ENCODE data around the gene MAPK8IP2. TPM values are rescaled to one million over a fixed set of nuclear protein-coding genes. Genes with fewer than 3 reads are reported as not detected.
"Not testable (repeated sequence)": the region's sequence is repeated elsewhere in the genome, so short reads cannot be mapped to it uniquely, and the experiment has no call there.

The MAPK8IP2 gene
- total and polyA plus RNA-seq, 2 donors from 2014 or later, result 1.0 to 1.1 TPM

DNA sequence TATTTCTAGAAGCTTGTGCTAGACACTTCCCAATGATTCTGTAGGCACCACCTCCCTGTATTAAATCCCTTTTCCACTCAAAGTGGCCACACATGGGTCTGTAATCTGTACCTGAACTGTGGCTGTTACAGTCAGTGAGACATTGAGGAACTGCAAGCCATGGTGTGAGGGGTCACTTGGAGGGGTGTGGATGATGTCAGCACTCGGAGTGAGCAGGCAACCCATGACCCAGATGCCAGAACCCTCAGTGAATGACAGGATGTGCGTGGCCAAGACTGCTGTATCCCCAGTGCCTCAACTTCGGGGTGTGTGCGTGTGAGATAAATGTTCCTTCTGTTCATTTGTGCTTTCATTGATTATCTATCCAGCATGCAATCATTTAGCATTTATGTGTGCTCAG, 57.3 kb downstream of the MAPK8IP2 start:
- peaks cover 0 to 7% (median 7%) of the 10 kb centered on the region in 3 donors for H3K4me1 ChIP-seq (ENCODE audit: control insufficient read depth in 2 of 3, insufficient read depth in 2 of 3, low read depth in 1 of 3, low read length in 3 of 3)
- intact Hi-C loops (cut with DNase I), result no loop called here
- no peaks in the 10 kb centered on the region for H3K36me3 ChIP-seq (ENCODE audit: control insufficient read depth in 2 of 3, insufficient read depth in 3 of 3, low read length in 3 of 3)
- TF ChIP-seq, protein P1, sequence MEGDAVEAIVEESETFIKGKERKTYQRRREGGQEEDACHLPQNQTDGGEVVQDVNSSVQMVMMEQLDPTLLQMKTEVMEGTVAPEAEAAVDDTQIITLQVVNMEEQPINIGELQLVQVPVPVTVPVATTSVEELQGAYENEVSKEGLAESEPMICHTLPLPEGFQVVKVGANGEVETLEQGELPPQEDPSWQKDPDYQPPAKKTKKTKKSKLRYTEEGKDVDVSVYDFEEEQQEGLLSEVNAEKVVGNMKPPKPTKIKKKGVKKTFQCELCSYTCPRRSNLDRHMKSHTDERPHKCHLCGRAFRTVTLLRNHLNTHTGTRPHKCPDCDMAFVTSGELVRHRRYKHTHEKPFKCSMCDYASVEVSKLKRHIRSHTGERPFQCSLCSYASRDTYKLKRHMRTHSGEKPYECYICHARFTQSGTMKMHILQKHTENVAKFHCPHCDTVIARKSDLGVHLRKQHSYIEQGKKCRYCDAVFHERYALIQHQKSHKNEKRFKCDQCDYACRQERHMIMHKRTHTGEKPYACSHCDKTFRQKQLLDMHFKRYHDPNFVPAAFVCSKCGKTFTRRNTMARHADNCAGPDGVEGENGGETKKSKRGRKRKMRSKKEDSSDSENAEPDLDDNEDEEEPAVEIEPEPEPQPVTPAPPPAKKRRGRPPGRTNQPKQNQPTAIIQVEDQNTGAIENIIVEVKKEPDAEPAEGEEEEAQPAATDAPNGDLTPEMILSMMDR (IDR thresholded peaks at IDR 0.05; ENCODE audit: borderline replicate concordance, extremely low read depth, insufficient read depth), result no peak
- H3K27ac ChIP-seq (ENCODE audit: low read depth in 2 of 2, low read length in 2 of 2), result no peak overlapping the region
- H3K4me3 ChIP-seq (ENCODE audit: low read length in 3 of 3), result no peak overlapping the region
- H3K27me3 ChIP-seq (ENCODE audit: control insufficient read depth, insufficient read depth, low read length), result no peaks in the 10 kb centered on the region
- FAIRE-seq (no peak), DNase-seq (no peak)
- H3K9me3 ChIP-seq (ENCODE audit: control insufficient read depth in 2 of 3, insufficient read depth in 1 of 3, low read length in 3 of 3), result no peaks in the 10 kb centered on the region
- no peak overlapping the region for H3K9ac ChIP-seq (ENCODE audit: low read length in 3 of 3)

DNA sequence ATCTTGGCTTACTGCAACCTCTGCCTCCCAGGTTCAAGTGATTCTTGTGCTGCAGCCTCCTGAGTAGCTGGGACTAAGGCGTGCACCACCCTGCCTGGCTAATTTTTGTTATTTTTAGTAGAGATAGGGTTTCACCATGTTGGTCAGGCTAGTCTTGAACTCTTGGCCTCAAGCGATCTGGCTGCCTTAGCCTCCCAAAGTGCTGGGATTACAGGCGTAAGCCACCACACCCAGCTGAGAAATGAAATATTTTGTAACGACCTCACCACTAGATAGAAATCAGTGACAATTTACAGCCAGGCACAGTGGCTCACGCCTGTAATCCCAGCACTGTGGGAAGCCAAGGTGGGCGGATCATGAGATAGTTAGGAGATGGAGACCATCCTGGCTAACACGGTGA, 59.1 kb downstream of the MAPK8IP2 start:
- H3K9ac ChIP-seq (ENCODE audit: low read length in 3 of 3); H3K4me3 ChIP-seq (ENCODE audit: low read length in 3 of 3); H3K27ac ChIP-seq (ENCODE audit: low read depth in 2 of 2, low read length in 2 of 2); intact Hi-C loops (cut with DNase I); FAIRE-seq; H3K9me3 ChIP-seq (ENCODE audit: control insufficient read depth in 2 of 3, insufficient read depth in 1 of 3, low read length in 3 of 3); H3K4me1 ChIP-seq (ENCODE audit: control insufficient read depth in 2 of 3, insufficient read depth in 2 of 3, low read depth in 1 of 3, low read length in 3 of 3); H3K36me3 ChIP-seq (ENCODE audit: control insufficient read depth in 2 of 3, insufficient read depth in 3 of 3, low read length in 3 of 3); H3K27me3 ChIP-seq (ENCODE audit: control insufficient read depth, insufficient read depth, low read length); DNase-seq: not testable (repeated sequence)

DNA sequence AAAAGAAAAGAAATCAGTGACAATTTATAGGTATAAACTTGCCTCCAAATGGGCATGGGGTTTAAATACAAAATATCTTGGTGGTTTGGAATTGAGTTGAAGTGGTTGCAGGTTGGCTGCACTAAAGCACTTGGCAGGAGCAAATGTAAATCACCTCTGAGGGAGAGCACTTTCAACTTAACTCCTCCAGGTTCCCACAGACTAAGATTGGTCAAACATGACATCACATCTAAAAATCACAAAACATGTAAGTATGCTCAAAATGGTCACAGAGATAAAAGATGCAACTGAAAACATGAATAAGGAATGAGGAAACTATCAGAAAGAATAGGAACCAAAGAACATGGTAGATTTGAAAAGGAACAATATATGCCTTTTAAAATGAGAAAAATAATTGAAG, 59.7 kb downstream of the MAPK8IP2 start:
- Histone ChIP-seq H3K27me3 (ENCODE audit: control insufficient read depth, insufficient read depth, low read length) (no peaks in the 10 kb centered on the region), H3K36me3 (ENCODE audit: control insufficient read depth in 2 of 3, insufficient read depth in 3 of 3, low read length in 3 of 3) (no peaks in the 10 kb centered on the region), H3K27ac (ENCODE audit: low read depth in 2 of 2, low read length in 2 of 2) (no peak overlapping the region), H3K9ac (ENCODE audit: low read length in 3 of 3) (no peak overlapping the region), H3K4me1 (ENCODE audit: control insufficient read depth in 2 of 3, insufficient read depth in 2 of 3, low read depth in 1 of 3, low read length in 3 of 3) (peaks cover 0 to 7% (median 7%) of the 10 kb centered on the region in 3 donors), H3K9me3 (ENCODE audit: control insufficient read depth in 2 of 3, insufficient read depth in 1 of 3, low read length in 3 of 3) (no peaks in the 10 kb centered on the region), H3K4me3 (ENCODE audit: low read length in 3 of 3) (no peak overlapping the region)
- TF ChIP-seq, protein P1 (IDR thresholded peaks at IDR 0.05; ENCODE audit: borderline replicate concordance, extremely low read depth, insufficient read depth), result no peak
- intact Hi-C loops (cut with DNase I), result no loop called here
- DNase-seq (no peak), FAIRE-seq (no peak)

Other genes starting within 250 kb of the MAPK8IP2 start
- gene SBF1, start 125.8 kb upstream of the MAPK8IP2 start, total RNA-seq, result 73.9 TPM
- 18.1 TPM for gene SBF1, start 125.8 kb upstream of the MAPK8IP2 start, polyA plus RNA-seq (ENCODE audit: insufficient read depth, low read depth, low replicate concordance)
- gene ADM2, start 119.2 kb upstream of the MAPK8IP2 start, total RNA-seq, result 8.0 TPM
- 10.6 TPM for gene ADM2, start 119.2 kb upstream of the MAPK8IP2 start, polyA plus RNA-seq (ENCODE audit: insufficient read depth, low read depth, low replicate concordance)
- gene MIOX, start 113.9 kb upstream of the MAPK8IP2 start, total RNA-seq, result 3.5 TPM
- gene MIOX, start 113.9 kb upstream of the MAPK8IP2 start, polyA plus RNA-seq (ENCODE audit: insufficient read depth, low read depth, low replicate concordance), result 455 TPM
- 77.9 TPM for gene LMF2, start 93.1 kb upstream of the MAPK8IP2 start, total RNA-seq
- gene LMF2, start 93.1 kb upstream of the MAPK8IP2 start, polyA plus RNA-seq (ENCODE audit: insufficient read depth, low read depth, low replicate concordance), result 41.7 TPM
- 41.5 TPM for gene NCAPH2, start 92.6 kb upstream of the MAPK8IP2 start, total RNA-seq
- gene NCAPH2, start 92.6 kb upstream of the MAPK8IP2 start, polyA plus RNA-seq (ENCODE audit: insufficient read depth, low read depth, low replicate concordance), result 31.4 TPM
- gene SCO2, start 75.2 kb upstream of the MAPK8IP2 start, total RNA-seq, result 4.1 TPM
- gene SCO2, start 75.2 kb upstream of the MAPK8IP2 start, polyA plus RNA-seq (ENCODE audit: insufficient read depth, low read depth, low replicate concordance), result 1.1 TPM
- 163 TPM for gene TYMP, start 70.8 kb upstream of the MAPK8IP2 start, total RNA-seq
- 22.2 TPM for gene TYMP, start 70.8 kb upstream of the MAPK8IP2 start, polyA plus RNA-seq (ENCODE audit: insufficient read depth, low read depth, low replicate concordance)
- 16.1 TPM for gene KLHDC7B, start 54.9 kb upstream of the MAPK8IP2 start, total RNA-seq
- 1.4 TPM for gene KLHDC7B, start 54.9 kb upstream of the MAPK8IP2 start, polyA plus RNA-seq (ENCODE audit: insufficient read depth, low read depth, low replicate concordance)
- not detected for gene SYCE3, start 37.9 kb upstream of the MAPK8IP2 start, total RNA-seq
- 4.6 TPM for gene SYCE3, start 37.9 kb upstream of the MAPK8IP2 start, polyA plus RNA-seq (ENCODE audit: insufficient read depth, low read depth, low replicate concordance)
- gene CPT1B, start 22.4 kb upstream of the MAPK8IP2 start, total RNA-seq, result 34.3 TPM
- gene CPT1B, start 22.4 kb upstream of the MAPK8IP2 start, polyA plus RNA-seq (ENCODE audit: insufficient read depth, low read depth, low replicate concordance), result 20.6 TPM
- gene CHKB, start 17.9 kb upstream of the MAPK8IP2 start, total RNA-seq, result 91.7 TPM
- gene CHKB, start 17.9 kb upstream of the MAPK8IP2 start, polyA plus RNA-seq (ENCODE audit: insufficient read depth, low read depth, low replicate concordance), result 73.0 TPM
- gene ARSA, start 27.4 kb downstream of the MAPK8IP2 start, total RNA-seq, result 53.0 TPM
- gene ARSA, start 27.4 kb downstream of the MAPK8IP2 start, polyA plus RNA-seq (ENCODE audit: insufficient read depth, low read depth, low replicate concordance), result 52.8 TPM
- gene SHANK3, start 72.0 kb downstream of the MAPK8IP2 start, total RNA-seq, result 40.5 TPM
- 8.8 TPM for gene SHANK3, start 72.0 kb downstream of the MAPK8IP2 start, polyA plus RNA-seq (ENCODE audit: insufficient read depth, low read depth, low replicate concordance)
- 1.6 TPM for gene ACR, start 137.4 kb downstream of the MAPK8IP2 start, total RNA-seq
- 1.0 TPM for gene ACR, start 137.4 kb downstream of the MAPK8IP2 start, polyA plus RNA-seq (ENCODE audit: insufficient read depth, low read depth, low replicate concordance)
- gene RABL2B, start 182.8 kb downstream of the MAPK8IP2 start, total RNA-seq, result 43.5 TPM
- 26.2 TPM for gene RABL2B, start 182.8 kb downstream of the MAPK8IP2 start, polyA plus RNA-seq (ENCODE audit: insufficient read depth, low read depth, low replicate concordance)

All from kidney (tissue), 14 donors.